ENCODE results near the gene ROCK1. TPM values are rescaled to one million over a fixed set of nuclear protein-coding genes. Genes with fewer than 3 reads are reported as not detected.
A peak's percentile ranks its signal among the peaks of the same experiment; 100 is the strongest.

ROCK1 gene
- total and polyA plus RNA-seq, 5 donors from 2014 or later: 26.9 to 125 (median 30.4) TPM

DNA sequence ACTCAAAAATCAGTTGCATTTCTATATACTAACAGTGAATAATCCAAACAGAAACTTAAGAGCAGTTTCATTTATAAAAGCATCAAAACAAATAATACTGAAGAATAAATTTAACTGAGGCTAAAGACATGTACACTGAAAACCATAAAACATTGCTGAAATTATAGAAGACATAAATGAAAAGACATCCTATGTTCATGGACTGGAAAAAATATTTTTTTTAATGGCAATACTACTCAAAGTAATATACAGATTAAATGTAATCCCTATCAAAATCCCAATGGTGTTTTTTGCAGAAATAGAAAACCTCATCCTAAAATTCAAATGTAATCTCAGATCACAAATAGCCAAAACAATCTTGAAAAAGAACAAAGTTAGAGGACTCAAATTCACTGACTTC lies 28.6 kb downstream of the ROCK1 start:
- Mint-ChIP-seq H3K9me3 (peaks cover 0 to 23% (median 10%) of the 10 kb centered on the region in 7 donors), H3K4me1 (peaks cover 62 to 94% (median 75%) of the 10 kb centered on the region in 4 donors), H3K4me3 (peak overlapping the region in 2 of 4 donors; percentile 4 to 34), H3K36me3 (peaks cover 44% of the 10 kb centered on the region), H3K27ac (no peak overlapping the region), H3K27me3 (no peaks in the 10 kb centered on the region)
- H3K36me3 ChIP-seq (ENCODE audit: control insufficient read depth, insufficient read depth, low read length): peaks cover 3% of the 10 kb centered on the region
- peaks cover 27% of the 10 kb centered on the region for H3K4me1 ChIP-seq (ENCODE audit: control insufficient read depth, insufficient read depth, low read length, poor library complexity, severe bottlenecking)
- no peak overlapping the region for H3K27ac ChIP-seq (ENCODE audit: insufficient read depth, low read length, poor library complexity, severe bottlenecking)
- ATAC-seq (ENCODE audit: low read depth in 2 of 2) (no peak), DNase-seq (no peak)
- H3K27me3 ChIP-seq (ENCODE audit: control insufficient read depth, insufficient read depth, low read length): no peaks in the 10 kb centered on the region
- peak overlapping the region; percentile 1 for H3K4me3 ChIP-seq (ENCODE audit: low read depth, low read length)
- H3K9me3 ChIP-seq (ENCODE audit: control insufficient read depth in 2 of 2, low read length in 2 of 2): peaks cover 10 to 11% of the 10 kb centered on the region in 2 experiments

DNA sequence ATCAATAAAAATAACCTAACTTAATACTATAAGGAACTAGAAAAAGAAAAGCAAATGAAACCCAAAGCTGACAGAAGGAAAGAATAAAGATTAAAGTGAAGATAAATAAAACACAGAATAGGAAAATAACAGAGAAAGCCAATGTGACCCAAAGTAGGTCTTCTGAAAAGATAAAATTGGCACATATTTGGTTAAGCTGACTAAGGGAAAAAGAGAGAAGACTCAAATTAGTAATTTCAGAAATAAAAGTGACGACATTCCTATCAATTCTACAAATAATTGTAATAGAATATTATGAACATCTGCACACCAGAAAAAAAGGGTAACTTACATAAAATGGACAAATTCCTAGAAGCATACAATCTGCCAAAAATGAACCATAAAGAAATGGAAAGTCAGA lies 30.2 kb downstream of the ROCK1 start:
- peaks cover 3% of the 10 kb centered on the region for H3K36me3 ChIP-seq (ENCODE audit: control insufficient read depth, insufficient read depth, low read length)
- peak overlapping the region in 1 of 4 donors; percentile 2 for H3K4me3 Mint-ChIP-seq
- H3K27ac ChIP-seq (ENCODE audit: insufficient read depth, low read length, poor library complexity, severe bottlenecking): no peak overlapping the region
- peaks cover 0 to 19% (median 6%) of the 10 kb centered on the region in 7 donors for H3K9me3 Mint-ChIP-seq
- no peak overlapping the region for H3K4me3 ChIP-seq (ENCODE audit: low read depth, low read length)
- no peaks in the 10 kb centered on the region for H3K27me3 Mint-ChIP-seq
- peaks cover 36% of the 10 kb centered on the region for H3K4me1 ChIP-seq (ENCODE audit: control insufficient read depth, insufficient read depth, low read length, poor library complexity, severe bottlenecking)
- ATAC-seq (ENCODE audit: low read depth in 2 of 2): no peak
- H3K36me3 Mint-ChIP-seq: peaks cover 37% of the 10 kb centered on the region
- H3K27ac Mint-ChIP-seq: no peak overlapping the region
- peaks cover 58 to 91% (median 67%) of the 10 kb centered on the region in 4 donors for H3K4me1 Mint-ChIP-seq
- H3K9me3 ChIP-seq (ENCODE audit: control insufficient read depth in 2 of 2, low read length in 2 of 2): peaks cover 7 to 10% of the 10 kb centered on the region in 2 experiments
- no peak for DNase-seq
- no peaks in the 10 kb centered on the region for H3K27me3 ChIP-seq (ENCODE audit: control insufficient read depth, insufficient read depth, low read length)

DNA sequence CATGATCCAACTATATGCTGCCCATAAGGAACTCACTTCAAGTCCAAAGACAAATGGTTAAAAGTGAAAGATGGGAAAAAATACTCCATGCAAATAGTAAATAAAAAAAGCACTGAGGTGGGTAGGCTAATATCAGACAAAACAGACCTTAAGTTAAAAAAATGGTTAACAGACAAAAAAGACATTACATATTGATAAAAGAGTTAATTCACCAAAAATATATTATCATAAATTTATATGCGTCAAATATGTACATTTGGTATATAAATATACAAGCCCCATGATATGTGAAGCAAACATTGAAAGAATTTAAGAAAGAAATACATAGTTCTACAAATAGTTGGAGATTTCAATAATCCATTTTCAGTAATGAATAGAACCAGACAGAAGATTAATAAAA lies 31.0 kb downstream of the ROCK1 start:
- Histone ChIP-seq H3K27ac (ENCODE audit: insufficient read depth, low read length, poor library complexity, severe bottlenecking) (no peak overlapping the region), H3K9me3 (ENCODE audit: control insufficient read depth in 2 of 2, low read length in 2 of 2) (peaks cover 7 to 10% of the 10 kb centered on the region in 2 experiments), H3K4me3 (ENCODE audit: low read depth, low read length) (no peak overlapping the region), H3K36me3 (ENCODE audit: control insufficient read depth, insufficient read depth, low read length) (peaks cover 3% of the 10 kb centered on the region), H3K27me3 (ENCODE audit: control insufficient read depth, insufficient read depth, low read length) (no peaks in the 10 kb centered on the region), H3K4me1 (ENCODE audit: control insufficient read depth, insufficient read depth, low read length, poor library complexity, severe bottlenecking) (peaks cover 39% of the 10 kb centered on the region)
- Mint-ChIP-seq H3K4me1 (peaks cover 55 to 94% (median 68%) of the 10 kb centered on the region in 4 donors), H3K9me3 (peaks cover 0 to 19% (median 6%) of the 10 kb centered on the region in 7 donors), H3K36me3 (peaks cover 37% of the 10 kb centered on the region), H3K27me3 (no peaks in the 10 kb centered on the region), H3K4me3 (peak overlapping the region in 3 of 4 donors; percentile 35 to 45 (median 40)), H3K27ac (peak overlapping the region in 1 of 3 donors; percentile 80)
- no peak for DNase-seq
- ATAC-seq (ENCODE audit: low read depth in 2 of 2): no peak

DNA sequence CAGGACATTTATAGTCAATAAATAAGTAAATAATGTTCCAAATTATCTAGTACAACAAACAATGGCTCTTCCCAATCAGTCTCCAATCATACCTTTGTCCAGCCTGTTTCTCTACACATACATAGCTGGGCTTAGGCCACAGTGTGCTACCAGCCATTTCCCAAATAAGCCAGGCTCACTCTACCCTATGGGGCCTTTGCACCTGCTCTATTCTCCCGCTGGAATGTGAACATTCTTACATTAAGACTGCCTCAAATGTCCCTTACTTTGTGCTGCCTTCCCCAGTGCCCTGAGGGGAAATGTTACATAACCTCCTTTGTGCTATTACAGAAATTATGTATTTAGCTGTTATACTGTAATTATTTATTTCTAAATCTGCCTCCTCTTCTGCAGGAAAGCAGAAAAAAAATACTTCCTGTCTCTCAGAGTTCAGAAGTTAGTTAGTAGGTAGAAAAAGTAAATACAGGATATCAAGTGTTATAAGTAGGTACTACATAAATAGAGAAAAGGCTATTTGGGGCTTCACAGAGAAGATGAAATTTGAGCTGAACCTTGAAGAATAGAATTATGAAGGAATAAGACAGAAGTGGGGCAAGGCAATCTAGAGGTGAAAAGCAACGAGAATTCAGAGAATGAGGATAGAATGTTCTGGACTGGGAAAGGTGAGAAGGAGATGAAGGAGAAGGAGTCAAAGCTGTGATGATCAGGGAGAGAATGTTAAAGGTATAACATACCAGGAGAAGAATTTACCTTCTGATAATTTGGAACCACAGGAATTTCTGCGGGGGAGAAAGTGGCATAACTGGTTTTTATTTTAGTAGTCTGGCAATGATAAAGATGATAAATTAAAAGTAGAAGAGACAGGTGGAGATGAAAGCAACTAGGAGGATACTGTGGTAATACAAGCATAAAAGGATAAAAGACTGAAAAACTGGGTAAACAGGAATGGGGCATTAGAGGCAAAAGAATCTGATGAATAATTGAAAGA lies 37.0 kb downstream of the ROCK1 start:
- H3K27ac ChIP-seq (ENCODE audit: insufficient read depth, low read length, poor library complexity, severe bottlenecking): peak overlapping the region; percentile 16
- Mint-ChIP-seq H3K36me3 (no peaks in the 10 kb centered on the region), H3K4me3 (peak overlapping the region; percentile 69 to 85 (median 76)), H3K27ac (peak overlapping the region; percentile 74 to 82 (median 81)), H3K27me3 (no peaks in the 10 kb centered on the region), H3K9me3 (no peaks in the 10 kb centered on the region), H3K4me1 (peaks cover 37 to 82% (median 59%) of the 10 kb centered on the region in 4 donors)
- ATAC-seq (ENCODE audit: low read depth in 2 of 2) (peak; percentile 39 to 53), DNase-seq (peak in 2 of 3 donors; percentile 9 to 16)
- no peaks in the 10 kb centered on the region for H3K27me3 ChIP-seq (ENCODE audit: control insufficient read depth, insufficient read depth, low read length)
- peaks cover 54% of the 10 kb centered on the region for H3K4me1 ChIP-seq (ENCODE audit: control insufficient read depth, insufficient read depth, low read length, poor library complexity, severe bottlenecking)
- peaks cover 2% of the 10 kb centered on the region for H3K36me3 ChIP-seq (ENCODE audit: control insufficient read depth, insufficient read depth, low read length)
- H3K9me3 ChIP-seq (ENCODE audit: control insufficient read depth in 2 of 2, low read length in 2 of 2): no peaks in the 10 kb centered on the region
- H3K4me3 ChIP-seq (ENCODE audit: low read depth, low read length): peak overlapping the region; percentile 39

DNA sequence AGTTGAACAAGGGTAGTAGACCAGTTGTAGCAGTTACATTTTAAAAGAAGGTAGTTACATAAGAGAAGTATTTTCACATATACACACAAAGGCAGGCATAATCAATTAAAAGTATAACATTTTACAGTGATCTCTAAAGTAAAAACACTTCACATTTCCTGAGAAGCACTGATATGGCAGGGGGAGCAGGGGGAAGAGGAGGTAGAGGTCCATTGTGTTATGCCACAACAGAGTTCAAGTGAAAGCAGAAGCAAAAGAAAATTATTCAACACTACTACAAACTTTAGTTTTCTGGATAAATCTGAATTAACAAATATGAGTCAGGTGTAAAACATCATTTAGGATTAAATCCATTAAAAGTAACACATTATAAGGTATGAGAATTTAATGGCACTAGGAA lies 38.4 kb downstream of the ROCK1 start:
- Histone ChIP-seq H3K9me3 (ENCODE audit: control insufficient read depth in 2 of 2, low read length in 2 of 2) (no peaks in the 10 kb centered on the region), H3K27me3 (ENCODE audit: control insufficient read depth, insufficient read depth, low read length) (no peaks in the 10 kb centered on the region), H3K4me1 (ENCODE audit: control insufficient read depth, insufficient read depth, low read length, poor library complexity, severe bottlenecking) (peaks cover 40% of the 10 kb centered on the region), H3K27ac (ENCODE audit: insufficient read depth, low read length, poor library complexity, severe bottlenecking) (no peak overlapping the region), H3K36me3 (ENCODE audit: control insufficient read depth, insufficient read depth, low read length) (peaks cover 2% of the 10 kb centered on the region), H3K4me3 (ENCODE audit: low read depth, low read length) (no peak overlapping the region)
- Mint-ChIP-seq H3K4me3 (peak overlapping the region; percentile 21 to 59 (median 47)), H3K27ac (peak overlapping the region; percentile 43 to 69 (median 47)), H3K9me3 (no peaks in the 10 kb centered on the region), H3K27me3 (no peaks in the 10 kb centered on the region), H3K4me1 (peaks cover 40 to 74% (median 54%) of the 10 kb centered on the region in 4 donors), H3K36me3 (peaks cover 5% of the 10 kb centered on the region)
- DNase-seq (no peak), ATAC-seq (ENCODE audit: low read depth in 2 of 2) (no peak)

DNA sequence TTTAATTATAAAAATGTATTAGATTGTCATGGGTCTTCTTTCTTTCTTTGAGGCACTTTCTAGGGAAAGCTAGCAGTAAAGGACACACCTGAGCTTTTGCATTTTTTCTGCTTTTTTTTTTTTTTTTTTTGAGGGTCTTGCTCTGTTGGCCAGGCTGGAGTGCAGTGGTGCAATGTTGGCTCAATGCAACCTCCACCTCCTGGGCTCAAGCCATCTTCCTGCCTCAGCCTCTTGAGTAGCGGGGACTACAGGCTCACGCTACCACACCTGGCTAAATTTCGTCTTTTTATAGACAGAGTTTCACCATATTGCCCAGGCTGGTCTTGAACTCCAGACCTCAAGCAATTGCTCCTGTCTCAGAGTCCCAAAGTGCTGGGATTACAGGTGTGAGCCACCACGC lies 40.5 kb downstream of the ROCK1 start:
- Mint-ChIP-seq H3K4me3 (no peak overlapping the region), H3K9me3 (no peaks in the 10 kb centered on the region), H3K36me3 (peaks cover 9% of the 10 kb centered on the region), H3K4me1 (peaks cover 42 to 66% (median 54%) of the 10 kb centered on the region in 4 donors), H3K27ac (peak overlapping the region in 1 of 3 donors; percentile 53), H3K27me3 (no peaks in the 10 kb centered on the region)
- no peak for ATAC-seq (ENCODE audit: low read depth in 2 of 2)
- H3K4me1 ChIP-seq (ENCODE audit: control insufficient read depth, insufficient read depth, low read length, poor library complexity, severe bottlenecking): peaks cover 30% of the 10 kb centered on the region
- no peaks in the 10 kb centered on the region for H3K9me3 ChIP-seq (ENCODE audit: control insufficient read depth in 2 of 2, low read length in 2 of 2)
- H3K36me3 ChIP-seq (ENCODE audit: control insufficient read depth, insufficient read depth, low read length): peaks cover 5% of the 10 kb centered on the region
- DNase-seq: no peak
- H3K4me3 ChIP-seq (ENCODE audit: low read depth, low read length): no peak overlapping the region
- no peaks in the 10 kb centered on the region for H3K27me3 ChIP-seq (ENCODE audit: control insufficient read depth, insufficient read depth, low read length)
- H3K27ac ChIP-seq (ENCODE audit: insufficient read depth, low read length, poor library complexity, severe bottlenecking): no peak overlapping the region

DNA sequence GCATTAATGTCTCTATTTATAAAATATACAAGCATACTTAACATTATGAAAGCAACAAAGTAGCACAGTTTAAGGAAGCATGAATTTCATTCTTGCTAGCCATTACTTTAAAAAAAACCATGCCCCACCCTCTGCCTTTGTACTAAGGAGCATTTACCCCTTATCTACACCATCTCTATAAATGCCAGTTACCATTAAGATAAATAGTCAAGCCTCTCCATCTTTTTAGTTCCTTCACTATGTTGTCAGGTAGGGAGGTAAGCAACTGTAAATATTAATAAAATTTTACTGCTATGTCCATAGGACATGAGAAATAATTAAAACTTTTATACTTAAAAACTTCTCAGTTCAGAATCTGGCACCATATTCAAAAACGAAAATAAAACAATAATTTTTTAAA lies 42.1 kb downstream of the ROCK1 start:
- no peaks in the 10 kb centered on the region for H3K27me3 Mint-ChIP-seq
- no peak overlapping the region for H3K27ac Mint-ChIP-seq

More for the DNA sequence above, 42.1 kb downstream of the ROCK1 start:
- peaks cover 9% of the 10 kb centered on the region for H3K36me3 Mint-ChIP-seq
- peaks cover 35 to 61% (median 46%) of the 10 kb centered on the region in 4 donors for H3K4me1 Mint-ChIP-seq
- Histone ChIP-seq H3K4me1 (ENCODE audit: control insufficient read depth, insufficient read depth, low read length, poor library complexity, severe bottlenecking) (peaks cover 15% of the 10 kb centered on the region), H3K36me3 (ENCODE audit: control insufficient read depth, insufficient read depth, low read length) (peaks cover 5% of the 10 kb centered on the region), H3K27me3 (ENCODE audit: control insufficient read depth, insufficient read depth, low read length) (no peaks in the 10 kb centered on the region), H3K9me3 (ENCODE audit: control insufficient read depth in 2 of 2, low read length in 2 of 2) (no peaks in the 10 kb centered on the region), H3K4me3 (ENCODE audit: low read depth, low read length) (no peak overlapping the region), H3K27ac (ENCODE audit: insufficient read depth, low read length, poor library complexity, severe bottlenecking) (no peak overlapping the region)
- no peaks in the 10 kb centered on the region for H3K9me3 Mint-ChIP-seq
- DNase-seq (no peak), ATAC-seq (ENCODE audit: low read depth in 2 of 2) (no peak)
- no peak overlapping the region for H3K4me3 Mint-ChIP-seq
